Measurements from ENCODE around the gene CBR3. TPM values are rescaled to one million over a fixed set of nuclear protein-coding genes. Genes with fewer than 3 reads are reported as not detected.

CBR3 gene
- total RNA-seq, 1 experiment from 2014 or later: 1.6 TPM

GRCh38 chr21:36103434-36103833 lies 31.4 kb upstream of the CBR3 start:
- POLR2A ChIA-PET: no interaction called here

More at GRCh38 chr21:36103434-36103833, 31.4 kb upstream of the CBR3 start:
- TF ChIP-seq CTCF (IDR thresholded peaks at IDR 0.05) (no peak), SIN3A (IDR thresholded peaks at IDR 0.05; ENCODE audit: borderline replicate concordance, insufficient read depth, low read depth, low read length) (no peak), TCF7L2 (IDR thresholded peaks at IDR 0.05; ENCODE audit: low read depth, low read length) (no peak), POLR2AphosphoS5 (IDR thresholded peaks at IDR 0.05; ENCODE audit: low read depth, low read length) (no peak), REST (IDR thresholded peaks at IDR 0.05; ENCODE audit: insufficient read depth in 1 of 2, low read depth in 2 of 2, low read length in 1 of 2) (no peak)
- intact Hi-C loops (cut with micrococcal nuclease; ENCODE audit: unreplicated experiment) (no loop called here), in situ Hi-C loops (cut with HindIII; ENCODE audit: low pct_unique_long_range_greater_than_20kb, low sequenced_read_pairs) (no loop called here)
- no peaks in the 10 kb centered on the region for H3K4me1 ChIP-seq (ENCODE audit: control insufficient read depth, insufficient read depth, low read length)
- DNase-seq (ENCODE audit: low read depth, low spot score) (no peak), ATAC-seq (no peak)
- CTCF ChIA-PET: no interaction called here
- no peak overlapping the region for H3K27ac ChIP-seq (ENCODE audit: low read length)
- BruUV-seq (replicated peaks): no TSS peak
- H3K27me3 ChIP-seq (ENCODE audit: control insufficient read depth, insufficient read depth, low read length): no peaks in the 10 kb centered on the region
- H3K4me3 ChIP-seq (ENCODE audit: low read depth in 2 of 2, low read length in 2 of 2): no peak overlapping the region
- H3K36me3 ChIP-seq (ENCODE audit: control insufficient read depth, insufficient read depth, low read length): no peaks in the 10 kb centered on the region
- H3K9me3 ChIP-seq (ENCODE audit: control insufficient read depth, insufficient read depth, low read depth, low read length): no peaks in the 10 kb centered on the region
